Stimulated activated CD8-positive, alpha-beta memory T cell treated with anti-CD3 and anti-CD28 coated beads, Interleukin-4, amount 100 ng/mL, for 24 hours (primary cell): Measurements from ENCODE around the gene USP48.
"Not testable (repeated sequence)": the region's sequence is repeated elsewhere in the genome, so short reads cannot be mapped to it uniquely, and the experiment has no call there.

ENCODE experiments used
- DNase-seq: peaks from one replicate; pipeline ENCODE4 v3.0.0-alpha.2; 2020; ENCODE audit warnings: low read depth

USP48 gene

GRCh38 chr1:21696931-21697330 lies 86.0 kb downstream of the USP48 start:
- DNase-seq: no peak

- DNase-seq: no peak
Measured at GRCh38 chr1:21693732-21694131, 89.2 kb downstream of the USP48 start.

DNA sequence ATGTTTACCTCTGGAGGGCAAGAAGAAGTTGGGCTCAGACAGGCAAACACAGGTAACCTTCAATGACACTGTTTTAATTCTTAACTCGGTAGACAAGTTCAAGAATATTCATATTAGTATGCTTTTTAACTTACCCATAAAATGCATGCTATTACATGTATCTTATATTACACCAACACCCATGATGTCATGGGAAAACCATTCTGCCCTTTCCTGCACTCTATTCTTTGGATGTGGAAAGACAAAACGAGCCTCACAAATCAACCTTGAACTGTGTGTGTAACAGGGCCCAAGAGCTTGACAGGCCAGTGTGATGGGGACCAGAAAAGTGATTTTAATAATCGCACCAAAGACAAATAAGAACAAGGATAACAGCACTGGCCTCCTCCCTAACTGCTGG lies 91.2 kb downstream of the USP48 start:
- DNase-seq: no peak

DNA sequence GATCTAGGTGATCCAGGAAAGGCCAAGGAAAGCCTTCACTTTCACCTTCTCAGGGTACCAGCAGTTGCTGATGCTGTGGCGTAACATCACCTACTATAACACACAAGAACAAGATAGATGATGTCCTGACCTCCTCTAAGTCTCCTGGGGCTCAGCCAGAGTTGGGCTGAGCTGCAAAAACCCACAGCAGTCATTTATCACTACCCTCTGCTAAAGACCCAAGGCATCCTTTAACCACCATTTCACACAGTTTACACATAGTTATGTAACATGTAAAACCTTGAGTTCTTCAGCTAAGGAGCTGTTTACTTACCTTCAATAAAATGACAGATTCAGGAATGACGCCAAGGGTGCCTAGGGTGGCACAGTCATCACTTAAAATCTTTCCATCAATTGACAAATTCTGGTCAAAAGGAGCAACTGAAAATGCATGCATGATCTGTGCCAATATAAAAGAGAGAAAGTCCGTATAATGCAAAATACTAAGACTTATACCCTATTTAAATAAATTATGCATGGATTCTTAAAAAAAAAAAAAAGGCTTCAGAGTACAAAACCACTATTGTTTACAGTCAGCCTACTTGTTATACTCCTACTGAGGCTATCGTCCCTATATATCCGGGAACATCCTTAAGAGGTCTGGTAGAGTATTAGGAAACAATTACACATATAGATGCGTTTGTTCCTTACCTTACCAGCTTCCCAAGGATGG lies 93.1 kb downstream of the USP48 start:
- no peak for DNase-seq

- DNase-seq: no peak
Measured at GRCh38 chr1:21687081-21687529, 95.8 kb downstream of the USP48 start.

GRCh38 chr1:21685946-21686678 lies 96.8 kb downstream of the USP48 start:
- DNase-seq: no peak

GRCh38 chr1:21681426-21681825 lies 101.5 kb downstream of the USP48 start:
- no peak for DNase-seq

DNA sequence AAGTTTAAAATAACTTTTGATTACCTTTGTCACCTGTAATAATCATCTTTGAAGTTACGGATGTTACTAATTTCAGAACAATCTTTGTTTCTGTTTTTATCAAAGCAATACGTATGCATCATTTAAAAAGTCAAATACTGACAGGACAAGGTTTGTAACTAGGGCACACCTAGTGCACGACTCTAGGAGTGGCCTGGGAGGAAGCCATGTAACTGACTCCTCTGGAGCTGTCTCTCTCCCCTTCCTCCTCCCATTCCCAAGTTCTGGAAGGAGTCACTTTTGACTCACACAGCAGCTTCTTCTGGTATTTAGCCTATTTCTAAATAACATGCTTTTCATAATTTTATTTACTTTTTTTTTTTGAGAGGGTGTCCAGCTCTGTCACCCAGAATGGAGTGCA lies 102.0 kb downstream of the USP48 start:
- DNase-seq: no peak

DNA sequence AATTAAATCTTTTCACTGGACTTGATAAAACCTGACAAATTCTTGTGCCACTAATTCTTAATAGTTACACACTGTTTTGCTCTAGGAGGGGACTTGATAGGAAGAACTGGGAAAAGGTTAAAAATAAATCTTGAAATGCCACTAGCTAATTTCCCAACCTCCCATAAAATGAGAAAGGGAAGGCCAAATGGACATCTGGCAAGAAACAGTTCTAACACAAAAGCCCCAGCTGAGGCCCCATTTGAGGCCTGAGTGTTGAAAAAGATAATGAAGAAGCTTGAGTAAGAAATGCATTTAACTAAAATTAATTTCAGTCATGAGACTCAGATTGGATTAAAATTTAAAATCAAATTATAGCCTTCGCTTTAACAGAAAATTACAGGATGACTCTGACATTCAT lies 102.6 kb downstream of the USP48 start:
- DNase-seq: no peak

DNA sequence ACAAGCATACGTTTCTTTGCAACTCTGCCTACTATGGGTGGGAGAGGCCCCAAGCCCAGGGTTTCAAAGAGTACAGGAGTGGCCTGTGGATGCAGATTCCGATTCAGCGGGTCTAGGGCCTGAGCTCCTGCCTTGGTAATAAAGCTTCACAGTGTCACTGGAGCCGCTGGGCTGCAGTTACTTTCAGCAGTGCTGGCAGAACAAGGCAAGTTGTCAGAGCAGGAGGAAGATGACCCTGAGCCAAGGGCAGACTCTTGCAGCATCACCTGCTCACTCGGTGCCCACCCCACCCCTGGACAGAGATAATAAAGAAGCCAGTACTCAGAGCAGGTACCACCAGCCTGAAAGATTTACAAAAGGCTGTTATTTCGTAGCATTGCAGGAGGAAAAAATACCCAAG lies 105.8 kb downstream of the USP48 start:
- no peak for DNase-seq

DNA sequence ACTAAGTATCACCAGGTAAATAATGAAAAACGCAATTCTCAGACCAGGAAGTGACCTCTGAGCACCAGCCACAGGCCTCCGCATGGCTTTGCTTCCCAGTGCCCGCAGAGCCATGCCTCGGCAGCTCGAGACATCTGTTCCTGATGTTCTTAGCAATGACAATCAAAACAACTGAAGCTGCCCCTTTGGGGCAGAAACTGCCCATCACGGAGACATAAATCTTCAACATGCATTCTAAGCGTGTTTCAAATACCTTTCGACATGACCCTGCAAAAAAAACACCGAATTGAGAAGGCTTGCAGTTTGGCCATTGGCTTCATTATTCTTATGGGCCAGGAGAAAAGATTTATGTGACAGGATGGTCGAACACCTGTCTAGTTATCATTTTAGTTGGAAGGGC lies 108.0 kb downstream of the USP48 start:
- no peak for DNase-seq

DNA sequence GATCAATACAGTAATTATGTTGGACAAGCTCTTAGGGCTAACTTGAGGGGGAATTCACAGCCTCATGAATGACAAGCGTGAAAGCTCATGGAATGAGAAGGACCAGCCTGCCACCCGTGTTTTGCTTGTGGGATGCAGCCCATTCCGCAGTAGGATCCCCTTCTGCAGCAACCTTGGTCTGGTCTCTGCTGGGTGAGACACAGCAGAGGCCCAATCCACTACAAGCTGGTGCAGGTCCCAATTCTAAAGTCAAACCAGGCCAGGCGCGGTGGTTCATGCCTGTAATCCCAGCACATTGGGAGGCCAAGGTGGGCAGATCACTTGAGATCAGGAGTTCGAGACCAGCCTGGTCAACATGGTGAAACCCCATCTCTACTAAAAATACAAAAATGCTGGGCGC lies 109.1 kb downstream of the USP48 start:
- DNase-seq: not testable (repeated sequence)

DNA sequence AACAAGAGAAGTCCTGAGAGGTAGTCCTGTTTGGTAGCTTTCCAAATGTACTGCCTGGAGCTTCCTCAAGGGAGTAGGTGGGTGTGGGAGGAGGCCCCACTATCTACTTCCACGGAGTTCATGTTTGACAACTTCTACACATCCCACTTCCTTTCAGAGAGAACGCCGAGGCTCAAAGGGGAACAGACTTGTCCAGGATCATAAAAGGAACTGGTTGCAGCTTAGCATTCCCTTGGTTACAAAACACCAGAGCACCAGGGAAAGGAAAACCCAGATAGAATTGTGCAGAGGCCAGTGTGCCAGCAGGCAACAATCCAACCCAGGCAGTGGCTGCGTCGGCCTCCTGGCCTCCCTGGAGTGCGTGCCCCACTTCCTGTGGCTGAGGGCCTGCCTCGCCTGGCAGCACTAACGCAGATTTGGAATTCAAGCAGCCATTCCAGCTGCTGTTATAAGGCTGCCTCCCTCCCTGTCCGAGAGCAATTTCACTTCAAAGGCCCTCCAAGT lies 109.6 kb downstream of the USP48 start:
- DNase-seq: no peak

- no peak for DNase-seq
Measured at GRCh38 chr1:21672478-21673276, 110.3 kb downstream of the USP48 start.

DNA sequence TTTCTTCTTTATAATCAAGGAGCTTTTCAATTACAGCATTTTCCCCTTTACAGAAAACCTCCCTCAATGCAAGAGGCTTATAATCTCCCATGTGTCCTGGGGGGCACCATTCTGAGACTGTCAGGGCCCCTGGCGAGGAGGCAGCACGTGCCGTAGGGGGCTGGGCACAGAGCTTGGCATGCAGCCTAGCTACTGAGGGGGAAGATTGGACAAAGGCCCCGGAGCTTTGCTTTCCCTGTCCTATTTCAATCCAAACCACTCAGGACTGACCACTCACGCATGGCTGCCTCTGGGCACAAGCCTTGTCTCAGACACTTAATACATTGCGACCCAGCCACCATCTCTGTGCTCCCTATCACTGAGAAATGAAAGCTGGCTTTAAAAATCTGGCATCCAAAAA lies 111.0 kb downstream of the USP48 start:
- DNase-seq: no peak

- no peak for DNase-seq
Measured at GRCh38 chr1:21670956-21671902, 111.7 kb downstream of the USP48 start.

GRCh38 chr1:21670059-21670881 lies 112.7 kb downstream of the USP48 start:
- DNase-seq: no peak

GRCh38 chr1:21669258-21670058 lies 113.5 kb downstream of the USP48 start, which contains the start of gene RAP1GAP:
Gene RAP1GAP, minus strand, starts transcription at chr1:21669357. Its CDS starts 49,325 bp downstream, at chr1:21620032.
- no peak for DNase-seq

GRCh38 chr1:21668951-21669257 lies 114.0 kb downstream of the USP48 start:
- no peak for DNase-seq
